GM21423 (cell line): ENCODE results near the gene MAPK13.
"Not testable (repeated sequence)": the region's sequence is repeated elsewhere in the genome, so short reads cannot be mapped to it uniquely, and the experiment has no call there.

Experiments
- ATAC-seq: cut with Tn5 transposase; IDR thresholded peaks from one replicate; pipeline ENCODE4 v1.9.1; 2021; ENCODE audit warnings: mild to moderate bottlenecking, moderate library complexity; ENCODE audit not compliant: unreplicated experiment

MAPK13 gene

GRCh38 chr6:36129941-36130666 is at the start of gene MAPK13:
MAPK13 (plus strand) TSS chr6:36130513; CDS start chr6:36130583, 70 bp downstream.
- ATAC-seq = no peak

GRCh38 chr6:36082318-36082717 is 48.0 kb upstream of the MAPK13 start:
- ATAC-seq = no peak

- ATAC-seq = no peak
These were observed 46.9 kb upstream of the MAPK13 start for GRCh38 chr6:36083446-36083845.

GRCh38 chr6:36088204-36088603 is 42.1 kb upstream of the MAPK13 start:
- ATAC-seq = not testable (repeated sequence)

- ATAC-seq = no peak
These were observed 41.3 kb upstream of the MAPK13 start for GRCh38 chr6:36089048-36089447.

GRCh38 chr6:36094238-36094637 is 36.1 kb upstream of the MAPK13 start:
- no peak for ATAC-seq

GRCh38 chr6:36094753-36095496 is 35.4 kb upstream of the MAPK13 start:
- ATAC-seq = peak; percentile 84

GRCh38 chr6:36095497-36096391 is 34.6 kb upstream of the MAPK13 start:
- ATAC-seq = no peak

GRCh38 chr6:36098253-36098919 is 31.9 kb upstream of the MAPK13 start:
- no peak for ATAC-seq

GRCh38 chr6:36098920-36099647 is 31.2 kb upstream of the MAPK13 start:
- ATAC-seq = no peak

GRCh38 chr6:36099869-36100483 is 30.3 kb upstream of the MAPK13 start:
- ATAC-seq = no peak

GRCh38 chr6:36101691-36102090 is 28.6 kb upstream of the MAPK13 start:
- no peak for ATAC-seq

- no peak for ATAC-seq
These were observed 27.5 kb upstream of the MAPK13 start for GRCh38 chr6:36102853-36103252.

GRCh38 chr6:36104836-36105235 is 25.5 kb upstream of the MAPK13 start:
- ATAC-seq = no peak

GRCh38 chr6:36109092-36109491 is 21.2 kb upstream of the MAPK13 start:
- peak; percentile 72 for ATAC-seq

GRCh38 chr6:36110050-36110449 is 20.3 kb upstream of the MAPK13 start:
- no peak for ATAC-seq

GRCh38 chr6:36110863-36111262 is 19.4 kb upstream of the MAPK13 start:
- no peak for ATAC-seq

GRCh38 chr6:36111526-36111925 is 18.8 kb upstream of the MAPK13 start:
- no peak for ATAC-seq

GRCh38 chr6:36113049-36113448 is 17.3 kb upstream of the MAPK13 start:
- ATAC-seq = no peak

- no peak for ATAC-seq
These were observed 16.6 kb upstream of the MAPK13 start for GRCh38 chr6:36113703-36114102.
